ENCODE measurements around the gene TPP2.

Gene TPP2

GRCh38 chr13:102596147-102597028 is at the start of gene TPP2:
TSS of gene TPP2 (plus strand) at chr13:102596986. CDS start at chr13:102597039, 53 bp downstream.
- peak; percentile 98 for DNase-seq

- DNase-seq, result no peak
Measured at GRCh38 chr13:102548811-102549210, 48.0 kb upstream of the TPP2 start.

- DNase-seq, result no peak
Measured at GRCh38 chr13:102550507-102550906, 46.3 kb upstream of the TPP2 start.

- peak; percentile 36 for DNase-seq
Measured at GRCh38 chr13:102555914-102556553, 40.8 kb upstream of the TPP2 start.

GRCh38 chr13:102556806-102557205 is 40.0 kb upstream of the TPP2 start:
- DNase-seq, result no peak

GRCh38 chr13:102558029-102558428 is 38.8 kb upstream of the TPP2 start:
- no peak for DNase-seq

GRCh38 chr13:102561933-102562332 is 34.9 kb upstream of the TPP2 start:
- DNase-seq, result no peak

GRCh38 chr13:102563267-102563666 is 33.5 kb upstream of the TPP2 start:
- no peak for DNase-seq

- no peak for DNase-seq
Measured at GRCh38 chr13:102564564-102564963, 32.2 kb upstream of the TPP2 start.

- DNase-seq, result no peak
Measured at GRCh38 chr13:102566513-102566912, 30.3 kb upstream of the TPP2 start.

- DNase-seq, result no peak
Measured at GRCh38 chr13:102567857-102568256, 28.9 kb upstream of the TPP2 start.

- no peak for DNase-seq
Measured at GRCh38 chr13:102569488-102569887, 27.3 kb upstream of the TPP2 start.

GRCh38 chr13:102571075-102571474 is 25.7 kb upstream of the TPP2 start:
- DNase-seq, result no peak

GRCh38 chr13:102572323-102572722 is 24.5 kb upstream of the TPP2 start:
- no peak for DNase-seq

GRCh38 chr13:102580552-102581169 is 16.1 kb upstream of the TPP2 start:
- DNase-seq, result peak; percentile 76

- DNase-seq, result no peak
Measured at GRCh38 chr13:102582256-102582655, 14.5 kb upstream of the TPP2 start.

GRCh38 chr13:102584434-102584833 is 12.4 kb upstream of the TPP2 start:
- no peak for DNase-seq

GRCh38 chr13:102586615-102587014 is 10.2 kb upstream of the TPP2 start:
- no peak for DNase-seq

GRCh38 chr13:102587916-102588315 is 8.9 kb upstream of the TPP2 start:
- no peak for DNase-seq

- no peak for DNase-seq
Measured at GRCh38 chr13:102589301-102589822, 7.4 kb upstream of the TPP2 start.

- peak; percentile 85 for DNase-seq
Measured at GRCh38 chr13:102591988-102592781, 4.6 kb upstream of the TPP2 start.

GRCh38 chr13:102593466-102593865 is 3.3 kb upstream of the TPP2 start:
- DNase-seq, result no peak

All from CD4-positive, alpha-beta T cell treated with Interleukin-21 for 1 hour (primary cell).